ENCODE measurements around the gene PTPRU. TPM values are rescaled to one million over a fixed set of nuclear protein-coding genes. Genes with fewer than 3 reads are reported as not detected.

The PTPRU gene
- total RNA-seq, 1 donor from 2014 or later: 0.47 TPM

- H3K4me1 Mint-ChIP-seq: no peaks in the 10 kb centered on the region
- intact Hi-C loops (cut with micrococcal nuclease): no loop called here
- no peaks in the 10 kb centered on the region for H3K36me3 Mint-ChIP-seq (ENCODE audit: low read depth)
- H3K9me3 Mint-ChIP-seq: no peaks in the 10 kb centered on the region
- H3K27ac Mint-ChIP-seq: no peak overlapping the region
- no peak overlapping the region for H3K4me3 Mint-ChIP-seq
- peaks cover 17% of the 10 kb centered on the region for H3K27me3 Mint-ChIP-seq
- no peak for DNase-seq
Measured at GRCh38 chr1:29372108-29372507, 135.8 kb downstream of the PTPRU start.

Other genes with a start within 250 kb of the PTPRU start
- gene TMEM200B, start 112.6 kb upstream of the PTPRU start, total RNA-seq: 0.66 and 0.72 TPM in 2 replicates
- 138 and 141 TPM in 2 replicates for gene SRSF4, start 54.6 kb upstream of the PTPRU start, total RNA-seq
- 36.4 and 41.3 TPM in 2 replicates for gene MECR, start 5.6 kb upstream of the PTPRU start, total RNA-seq

All from activated CD4-positive, alpha-beta T cell treated with anti-CD3 and anti-CD28 coated beads, Interleukin-2, amount 10 ng/mL, durations not matched to agents 24 days and 14 days (primary cell).